Measurements from ENCODE around the gene HSPBP1. TPM values are rescaled to one million over a fixed set of nuclear protein-coding genes. Genes with fewer than 3 reads are reported as not detected.
A peak's percentile ranks its signal among the peaks of the same experiment; 100 is the strongest.

Gene HSPBP1
- total and polyA plus RNA-seq, 2 of the 13 experiments (the other 11 are each of a cell fraction or from before 2014, with no cell fraction given): 22.3 to 33.7 TPM

DNA sequence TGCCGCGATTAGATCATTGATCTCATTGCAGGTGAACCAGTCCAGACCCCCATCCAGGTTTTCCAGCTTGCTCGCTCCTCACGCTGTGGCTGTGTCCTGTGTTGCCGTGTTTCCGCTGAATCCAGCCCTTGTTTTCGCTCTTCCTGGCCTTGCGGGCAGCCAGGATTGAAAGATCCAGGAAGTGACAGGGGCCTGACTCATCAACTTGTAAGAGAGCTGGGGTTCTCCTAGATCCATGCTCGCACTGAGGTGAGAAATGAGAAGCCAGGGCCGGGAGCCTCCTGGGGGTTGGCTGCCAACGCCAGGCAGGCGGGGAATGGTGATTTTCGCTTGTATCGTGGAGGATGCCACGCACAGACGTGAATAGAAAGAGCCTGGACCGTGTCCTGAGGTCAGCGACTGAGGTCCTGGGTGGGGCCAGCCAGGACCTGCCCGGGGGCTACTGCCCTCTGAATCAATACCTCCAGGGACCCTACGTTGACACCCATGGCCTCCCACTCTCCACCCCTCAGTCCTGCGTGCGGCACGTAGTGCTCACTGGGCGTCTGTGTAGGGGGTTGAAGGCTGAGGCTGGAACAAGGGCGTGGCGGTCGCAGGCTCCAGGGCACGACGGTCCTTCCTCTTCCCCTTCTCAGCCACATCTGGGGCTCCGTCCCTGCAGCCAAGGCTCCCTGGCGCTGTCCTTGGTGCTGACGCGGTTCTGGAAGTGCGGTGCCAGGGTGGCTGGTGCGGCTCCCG lies 63.3 kb downstream of the HSPBP1 start (continued):
- TF ChIP-seq, protein P1, sequence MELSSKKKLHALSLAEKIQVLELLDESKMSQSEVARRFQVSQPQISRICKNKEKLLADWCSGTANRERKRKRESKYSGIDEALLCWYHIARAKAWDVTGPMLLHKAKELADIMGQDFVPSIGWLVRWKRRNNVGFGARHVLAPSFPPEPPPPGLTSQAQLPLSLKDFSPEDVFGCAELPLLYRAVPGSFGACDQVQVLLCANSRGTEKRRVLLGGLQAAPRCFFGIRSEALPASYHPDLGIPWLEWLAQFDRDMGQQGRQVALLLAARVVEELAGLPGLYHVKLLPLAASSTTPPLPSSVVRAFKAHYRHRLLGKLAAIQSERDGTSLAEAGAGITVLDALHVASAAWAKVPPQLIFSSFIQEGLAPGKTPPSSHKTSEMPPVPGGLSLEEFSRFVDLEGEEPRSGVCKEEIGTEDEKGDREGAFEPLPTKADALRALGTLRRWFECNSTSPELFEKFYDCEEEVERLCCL (CRISPR knock-in tag; IDR thresholded peaks at IDR 0.05; ENCODE audit: borderline replicate concordance): peak; percentile 98
- TF ChIP-seq, protein P2, sequence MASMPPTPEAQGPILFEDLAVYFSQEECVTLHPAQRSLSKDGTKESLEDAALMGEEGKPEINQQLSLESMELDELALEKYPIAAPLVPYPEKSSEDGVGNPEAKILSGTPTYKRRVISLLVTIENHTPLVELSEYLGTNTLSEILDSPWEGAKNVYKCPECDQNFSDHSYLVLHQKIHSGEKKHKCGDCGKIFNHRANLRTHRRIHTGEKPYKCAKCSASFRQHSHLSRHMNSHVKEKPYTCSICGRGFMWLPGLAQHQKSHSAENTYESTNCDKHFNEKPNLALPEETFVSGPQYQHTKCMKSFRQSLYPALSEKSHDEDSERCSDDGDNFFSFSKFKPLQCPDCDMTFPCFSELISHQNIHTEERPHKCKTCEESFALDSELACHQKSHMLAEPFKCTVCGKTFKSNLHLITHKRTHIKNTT (CRISPR knock-in tag; IDR thresholded peaks at IDR 0.05): no peak
- TF ChIP-seq, protein P3, sequence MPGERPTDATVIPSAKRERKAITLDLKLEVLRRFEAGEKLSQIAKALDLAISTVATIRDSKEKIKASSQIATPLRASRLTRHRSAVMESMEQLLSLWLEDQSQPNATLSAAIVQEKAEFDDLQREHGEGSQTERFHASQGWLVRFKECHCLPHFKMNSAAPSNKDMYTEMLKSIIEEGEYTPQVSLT (CRISPR knock-in tag; IDR thresholded peaks at IDR 0.05; ENCODE audit: borderline replicate concordance, low read depth): no peak; the same call in 1 of the 2 replicates
- TF ChIP-seq HMGA1 (CRISPR knock-in tag; conservative IDR thresholded peaks at IDR 0.05) (no peak), ZFP36L1 (CRISPR knock-in tag; IDR thresholded peaks at IDR 0.05) (peak; percentile 82; the same call in 1 of the 2 replicates), ARHGAP35 (CRISPR knock-in tag; IDR thresholded peaks at IDR 0.05; ENCODE audit: borderline replicate concordance) (peak; percentile 81), RFX3 (CRISPR knock-in tag; IDR thresholded peaks at IDR 0.05) (peak; percentile 45; the same call in 1 of the 2 replicates), SSRP1 (CRISPR knock-in tag; IDR thresholded peaks at IDR 0.05) (no peak; the same call in 1 of the 2 replicates), ZNF782 (CRISPR knock-in tag; IDR thresholded peaks at IDR 0.05; ENCODE audit: borderline replicate concordance) (no peak; the same call in 1 of the 2 replicates), ZNF30 (CRISPR knock-in tag; IDR thresholded peaks at IDR 0.05) (peak; percentile 86; the same call in 1 of the 2 replicates), ZC3H13 (CRISPR knock-in tag; IDR thresholded peaks at IDR 0.05) (peak; percentile 20; the same call in 1 of the 2 replicates), ATF7-NPFF (CRISPR knock-in tag; IDR thresholded peaks at IDR 0.05; ENCODE audit: low read depth) (peak; percentile 87), ZNF619 (CRISPR knock-in tag; IDR thresholded peaks at IDR 0.05) (no peak; the same call in 1 of the 2 replicates), ZNF333 (CRISPR knock-in tag; IDR thresholded peaks at IDR 0.05; ENCODE audit: borderline replicate concordance) (peak; percentile 75), U2AF1 (optimal IDR thresholded peaks at IDR 0.05; ENCODE audit: low read depth, low read length) (no peak), ZNF775 (CRISPR knock-in tag; IDR thresholded peaks at IDR 0.05; ENCODE audit: borderline replicate concordance) (no peak)
- TF ChIP-seq, protein P4, sequence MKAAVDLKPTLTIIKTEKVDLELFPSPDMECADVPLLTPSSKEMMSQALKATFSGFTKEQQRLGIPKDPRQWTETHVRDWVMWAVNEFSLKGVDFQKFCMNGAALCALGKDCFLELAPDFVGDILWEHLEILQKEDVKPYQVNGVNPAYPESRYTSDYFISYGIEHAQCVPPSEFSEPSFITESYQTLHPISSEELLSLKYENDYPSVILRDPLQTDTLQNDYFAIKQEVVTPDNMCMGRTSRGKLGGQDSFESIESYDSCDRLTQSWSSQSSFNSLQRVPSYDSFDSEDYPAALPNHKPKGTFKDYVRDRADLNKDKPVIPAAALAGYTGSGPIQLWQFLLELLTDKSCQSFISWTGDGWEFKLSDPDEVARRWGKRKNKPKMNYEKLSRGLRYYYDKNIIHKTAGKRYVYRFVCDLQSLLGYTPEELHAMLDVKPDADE (CRISPR knock-in tag; IDR thresholded peaks at IDR 0.05): no peak; the same call in none of the 2 replicates
- TF ChIP-seq, protein P5, sequence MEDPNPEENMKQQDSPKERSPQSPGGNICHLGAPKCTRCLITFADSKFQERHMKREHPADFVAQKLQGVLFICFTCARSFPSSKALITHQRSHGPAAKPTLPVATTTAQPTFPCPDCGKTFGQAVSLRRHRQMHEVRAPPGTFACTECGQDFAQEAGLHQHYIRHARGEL (CRISPR knock-in tag; IDR thresholded peaks at IDR 0.05): no peak; the same call in 1 of the 2 replicates
- TF ChIP-seq, protein P6, sequence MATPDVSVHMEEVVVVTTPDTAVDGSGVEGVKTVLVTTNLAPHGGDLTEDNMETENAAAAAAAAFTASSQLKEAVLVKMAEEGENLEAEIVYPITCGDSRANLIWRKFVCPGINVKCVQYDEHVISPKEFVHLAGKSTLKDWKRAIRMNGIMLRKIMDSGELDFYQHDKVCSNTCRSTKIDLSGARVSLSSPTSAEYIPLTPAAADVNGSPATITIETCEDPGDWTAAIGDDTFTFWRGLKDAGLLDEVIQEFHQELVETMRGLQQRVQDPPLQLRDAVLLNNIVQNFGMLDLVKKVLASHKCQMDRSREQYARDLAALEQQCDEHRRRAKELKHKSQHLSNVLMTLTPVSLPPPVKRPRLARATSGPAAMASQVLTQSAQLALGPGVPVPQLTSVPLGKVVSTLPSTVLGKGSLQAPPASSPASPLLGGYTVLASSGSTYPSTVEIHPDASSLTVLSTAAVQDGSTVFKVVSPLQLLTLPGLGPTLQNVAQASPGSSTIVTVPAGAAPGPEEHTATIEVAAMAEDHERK (CRISPR knock-in tag; IDR thresholded peaks at IDR 0.05; ENCODE audit: low read depth): no peak
- TF ChIP-seq, protein P7, sequence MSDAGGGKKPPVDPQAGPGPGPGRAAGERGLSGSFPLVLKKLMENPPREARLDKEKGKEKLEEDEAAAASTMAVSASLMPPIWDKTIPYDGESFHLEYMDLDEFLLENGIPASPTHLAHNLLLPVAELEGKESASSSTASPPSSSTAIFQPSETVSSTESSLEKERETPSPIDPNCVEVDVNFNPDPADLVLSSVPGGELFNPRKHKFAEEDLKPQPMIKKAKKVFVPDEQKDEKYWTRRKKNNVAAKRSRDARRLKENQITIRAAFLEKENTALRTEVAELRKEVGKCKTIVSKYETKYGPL (CRISPR knock-in tag; IDR thresholded peaks at IDR 0.05): peak; percentile 95
- TF ChIP-seq, protein P8, sequence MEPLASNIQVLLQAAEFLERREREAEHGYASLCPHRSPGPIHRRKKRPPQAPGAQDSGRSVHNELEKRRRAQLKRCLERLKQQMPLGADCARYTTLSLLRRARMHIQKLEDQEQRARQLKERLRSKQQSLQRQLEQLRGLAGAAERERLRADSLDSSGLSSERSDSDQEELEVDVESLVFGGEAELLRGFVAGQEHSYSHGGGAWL (CRISPR knock-in tag; IDR thresholded peaks at IDR 0.05): peak; percentile 97

All from HepG2 (cell line).